HepG2 (cell line): Measurements from ENCODE around the gene SLC25A19. TPM values are rescaled to one million over a fixed set of nuclear protein-coding genes. Genes with fewer than 3 reads are reported as not detected.

Source experiments
- HOXA5 ChIP-seq: sonication (generic); formaldehyde crosslinking; IDR thresholded peaks from 2 replicates; pipeline ENCODE4 v1.4.0; 2020; ENCODE audit warnings: missing genetic modification reagents
- NKX3-1 ChIP-seq: sonication (generic); formaldehyde crosslinking; IDR thresholded peaks from 2 replicates; pipeline ENCODE4 v1.5.0; 2020; ENCODE audit warnings: missing genetic modification reagents
- PHF20 ChIP-seq: sonication (generic); formaldehyde crosslinking; IDR thresholded peaks from 2 replicates; pipeline ENCODE4 v1.5.0; 2020; ENCODE audit warnings: mild to moderate bottlenecking, missing genetic modification reagents
- SOX13 ChIP-seq, 3 experiments: fragments of 450-650 bp in 1 of 3; sonication (generic) in 1 of 3; formaldehyde crosslinking in 1 of 3; IDR thresholded peaks in 2 of 3; conservative IDR thresholded peaks in 1 of 3; 2 replicates each; pipeline versions ENCODE4 v1.5.0 to v1.6.1; 2016 to 2020; ENCODE audit warnings: antibody characterized with exemption in 1 of 3, mild to moderate bottlenecking in 1 of 3, missing compliant biosample characterization in 1 of 3, missing genetic modification reagents in 1 of 3, moderate library complexity in 1 of 3
- SRF ChIP-seq: IDR thresholded peaks from 2 replicates; pipeline ENCODE4 v1.6.1; 2011; ENCODE audit warnings: mild to moderate bottlenecking, low read depth, low read length, moderate library complexity
- ZBTB8A ChIP-seq: sonication (generic); formaldehyde crosslinking; IDR thresholded peaks from 2 replicates; pipeline ENCODE4 v1.4.0; 2020; ENCODE audit warnings: mild to moderate bottlenecking, low read depth, missing genetic modification reagents, borderline replicate concordance
- ZFP1 ChIP-seq: IDR thresholded peaks from 2 replicates; pipeline ENCODE4 v1.6.1; 2016
- ZFP90 ChIP-seq: sonication (generic); formaldehyde crosslinking; IDR thresholded peaks from 2 replicates; pipeline ENCODE4 v1.8.0; 2022; ENCODE audit warnings: missing genetic modification reagents, mild to moderate bottlenecking, inconsistent platforms, borderline replicate concordance
- ZNF20 ChIP-seq: sonication (generic); formaldehyde crosslinking; IDR thresholded peaks from 2 replicates; pipeline ENCODE4 v1.4.0; 2020; ENCODE audit warnings: mild to moderate bottlenecking, moderate library complexity, missing genetic modification reagents
- ZNF329 ChIP-seq: sonication (generic); formaldehyde crosslinking; IDR thresholded peaks from 2 replicates; pipeline ENCODE4 v1.9.0; 2021; ENCODE audit warnings: low read depth, mild to moderate bottlenecking, missing genetic modification reagents
- ZNF552 ChIP-seq: sonication (generic); formaldehyde crosslinking; IDR thresholded peaks from 2 replicates; pipeline ENCODE4 v1.9.0; 2022; ENCODE audit warnings: missing genetic modification reagents, mild to moderate bottlenecking, borderline replicate concordance
- ZNF678 ChIP-seq: sonication (generic); formaldehyde crosslinking; IDR thresholded peaks from 2 replicates; pipeline ENCODE4 v1.4.0; 2020; ENCODE audit warnings: mild to moderate bottlenecking, missing genetic modification reagents
- ZSCAN29 ChIP-seq: sonication (generic); formaldehyde crosslinking; conservative IDR thresholded peaks from 2 replicates; pipeline ENCODE4 v1.4.0; 2020; ENCODE audit warnings: mild to moderate bottlenecking, missing genetic modification reagents
- polyA plus RNA-seq, 8 experiments: library from polyadenylated mRNA; depleted of rRNA in 3 of 8; stranded (reverse) in 7 of 8; unstranded in 1 of 8; fragments of >200 nt; fragmentation: Illumina TruSeq in 4 of 8; extraction: Trizol in 4 of 8; gene quantifications; 2 replicates each; pipeline versions ENCODE4 v1.2.1 to v1.2.3, GENCODE V29; 2011 to 2016; ENCODE audit warnings: low read depth in 4 of 8, missing spikeins in 1 of 8, mixed read lengths in 1 of 8; ENCODE audit not compliant: insufficient read depth in 1 of 8
- total RNA-seq, 5 experiments: library from RNA; depleted of rRNA; stranded (reverse); fragments of >200 nt; fragmentation: Illumina TruSeq; extraction: Trizol; gene quantifications; 2 replicates each; pipeline ENCODE4 v1.2.3, GENCODE V29; 2016; ENCODE audit warnings: low read depth in 1 of 5
- TF ChIP-seq, protein P1 (sequence below): sonication (generic); formaldehyde crosslinking; IDR thresholded peaks from 2 replicates; pipeline ENCODE4 v1.4.0; 2020; ENCODE audit warnings: missing genetic modification reagents
- TF ChIP-seq, protein P2 (sequence below): sonication (generic); formaldehyde crosslinking; IDR thresholded peaks from 2 replicates; pipeline ENCODE4 v1.5.0; 2020; ENCODE audit warnings: mild to moderate bottlenecking, missing genetic modification reagents
- TF ChIP-seq, protein P3 (sequence below): sonication (generic); IDR thresholded peaks from 2 replicates; pipeline ENCODE4 v1.6.1; 2016; ENCODE audit warnings: low read depth, borderline replicate concordance
- TF ChIP-seq, protein P4 (sequence below): sonication (generic); formaldehyde crosslinking; IDR thresholded peaks from 2 replicates; pipeline ENCODE4 v1.4.0; 2020; ENCODE audit warnings: mild to moderate bottlenecking, missing genetic modification reagents
- TF ChIP-seq, protein P5 (sequence below): sonication (generic); formaldehyde crosslinking; IDR thresholded peaks from 2 replicates; pipeline ENCODE4 v1.9.0; 2022; ENCODE audit warnings: missing genetic modification reagents, mild to moderate bottlenecking, borderline replicate concordance
- TF ChIP-seq, protein P6 (sequence below): sonication (generic); formaldehyde crosslinking; IDR thresholded peaks from 2 replicates; pipeline ENCODE4 v1.5.1; 2020; ENCODE audit warnings: missing genetic modification reagents, mild to moderate bottlenecking, borderline replicate concordance

Gene SLC25A19
- total and polyA plus RNA-seq, 2 of the 13 experiments (the other 11 are each of a cell fraction or from before 2014, with no cell fraction given) = 24.4 to 41.4 TPM

DNA sequence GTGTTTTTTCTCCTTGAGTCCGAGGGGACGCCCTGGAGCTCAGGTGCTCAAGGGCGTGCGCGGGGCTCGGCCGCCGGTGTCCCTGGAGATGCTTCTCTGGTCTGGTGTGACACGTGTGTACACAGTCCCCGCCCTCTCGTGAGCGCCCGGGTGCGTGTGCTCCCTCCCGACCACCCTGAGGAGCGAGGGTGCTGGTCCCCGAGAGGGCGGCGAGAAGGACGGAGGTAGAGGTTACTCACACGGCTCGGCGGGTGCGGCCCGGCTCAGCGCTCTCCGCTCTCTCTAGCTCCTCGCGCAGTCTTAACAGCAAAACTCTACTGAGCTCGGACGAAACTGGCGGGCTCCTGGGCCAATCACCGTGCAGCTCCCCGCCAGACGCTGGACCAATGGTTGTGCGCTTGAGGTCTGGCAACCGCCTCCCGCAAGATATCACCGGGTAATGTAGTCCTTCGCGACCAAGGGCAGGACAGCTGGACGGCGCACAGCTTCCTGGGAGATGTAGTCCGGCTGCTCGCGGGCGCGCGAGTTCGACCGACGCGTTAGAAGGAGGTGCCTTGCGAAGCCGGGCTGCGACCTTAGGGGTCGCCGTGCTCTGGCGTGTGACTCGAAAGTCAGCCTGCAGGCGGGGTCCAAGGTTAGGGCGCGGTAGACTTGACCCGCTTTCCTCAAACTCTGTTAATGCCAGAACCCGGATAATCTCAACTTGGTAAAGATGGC lies at the start of gene SLC25A19 (continued):
- TF ChIP-seq ZNF20 (no peak), HOXA5 (CRISPR knock-in tag) (peak; percentile 89; the same call in 1 of the 2 replicates), ZNF552 (CRISPR knock-in tag) (no peak), ZNF329 (CRISPR knock-in tag) (no peak), ZFP1 (CRISPR knock-in tag) (peak; percentile 56; the same call in 1 of the 2 replicates), ZBTB8A (no peak), SOX13 (IDR thresholded peaks at IDR 0.05) (0 out of 2 replicates have a peak, but pooled peaks have one; percentile 65), SOX13 (CRISPR knock-in tag; conservative IDR thresholded peaks at IDR 0.05 in 1 of 2, IDR thresholded peaks at IDR 0.05 in 1 of 2) (peak in 1 of 2 experiments; percentile 4; a peak in 1 of 4 replicates), ZSCAN29 (CRISPR knock-in tag) (peak; percentile 81; the same call in 1 of the 2 replicates), PHF20 (CRISPR knock-in tag) (peak; percentile 72; the same call in 1 of the 2 replicates), ZFP90 (peak; percentile 98; the same call in 1 of the 2 replicates), SRF (no peak), ZNF678 (CRISPR knock-in tag) (no peak), NKX3-1 (CRISPR knock-in tag) (no peak; the same call in none of the 2 replicates)
- TF ChIP-seq, protein P1, sequence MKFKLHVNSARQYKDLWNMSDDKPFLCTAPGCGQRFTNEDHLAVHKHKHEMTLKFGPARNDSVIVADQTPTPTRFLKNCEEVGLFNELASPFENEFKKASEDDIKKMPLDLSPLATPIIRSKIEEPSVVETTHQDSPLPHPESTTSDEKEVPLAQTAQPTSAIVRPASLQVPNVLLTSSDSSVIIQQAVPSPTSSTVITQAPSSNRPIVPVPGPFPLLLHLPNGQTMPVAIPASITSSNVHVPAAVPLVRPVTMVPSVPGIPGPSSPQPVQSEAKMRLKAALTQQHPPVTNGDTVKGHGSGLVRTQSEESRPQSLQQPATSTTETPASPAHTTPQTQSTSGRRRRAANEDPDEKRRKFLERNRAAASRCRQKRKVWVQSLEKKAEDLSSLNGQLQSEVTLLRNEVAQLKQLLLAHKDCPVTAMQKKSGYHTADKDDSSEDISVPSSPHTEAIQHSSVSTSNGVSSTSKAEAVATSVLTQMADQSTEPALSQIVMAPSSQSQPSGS (CRISPR knock-in tag) = peak; percentile 93
- TF ChIP-seq, protein P2, sequence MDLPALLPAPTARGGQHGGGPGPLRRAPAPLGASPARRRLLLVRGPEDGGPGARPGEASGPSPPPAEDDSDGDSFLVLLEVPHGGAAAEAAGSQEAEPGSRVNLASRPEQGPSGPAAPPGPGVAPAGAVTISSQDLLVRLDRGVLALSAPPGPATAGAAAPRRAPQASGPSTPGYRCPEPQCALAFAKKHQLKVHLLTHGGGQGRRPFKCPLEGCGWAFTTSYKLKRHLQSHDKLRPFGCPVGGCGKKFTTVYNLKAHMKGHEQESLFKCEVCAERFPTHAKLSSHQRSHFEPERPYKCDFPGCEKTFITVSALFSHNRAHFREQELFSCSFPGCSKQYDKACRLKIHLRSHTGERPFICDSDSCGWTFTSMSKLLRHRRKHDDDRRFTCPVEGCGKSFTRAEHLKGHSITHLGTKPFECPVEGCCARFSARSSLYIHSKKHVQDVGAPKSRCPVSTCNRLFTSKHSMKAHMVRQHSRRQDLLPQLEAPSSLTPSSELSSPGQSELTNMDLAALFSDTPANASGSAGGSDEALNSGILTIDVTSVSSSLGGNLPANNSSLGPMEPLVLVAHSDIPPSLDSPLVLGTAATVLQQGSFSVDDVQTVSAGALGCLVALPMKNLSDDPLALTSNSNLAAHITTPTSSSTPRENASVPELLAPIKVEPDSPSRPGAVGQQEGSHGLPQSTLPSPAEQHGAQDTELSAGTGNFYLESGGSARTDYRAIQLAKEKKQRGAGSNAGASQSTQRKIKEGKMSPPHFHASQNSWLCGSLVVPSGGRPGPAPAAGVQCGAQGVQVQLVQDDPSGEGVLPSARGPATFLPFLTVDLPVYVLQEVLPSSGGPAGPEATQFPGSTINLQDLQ = peak; percentile 94; the same call in 1 of the 2 replicates
- TF ChIP-seq, protein P3, sequence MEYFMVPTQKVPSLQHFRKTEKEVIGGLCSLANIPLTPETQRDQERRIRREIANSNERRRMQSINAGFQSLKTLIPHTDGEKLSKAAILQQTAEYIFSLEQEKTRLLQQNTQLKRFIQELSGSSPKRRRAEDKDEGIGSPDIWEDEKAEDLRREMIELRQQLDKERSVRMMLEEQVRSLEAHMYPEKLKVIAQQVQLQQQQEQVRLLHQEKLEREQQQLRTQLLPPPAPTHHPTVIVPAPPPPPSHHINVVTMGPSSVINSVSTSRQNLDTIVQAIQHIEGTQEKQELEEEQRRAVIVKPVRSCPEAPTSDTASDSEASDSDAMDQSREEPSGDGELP = peak; percentile 99
- TF ChIP-seq, protein P4, sequence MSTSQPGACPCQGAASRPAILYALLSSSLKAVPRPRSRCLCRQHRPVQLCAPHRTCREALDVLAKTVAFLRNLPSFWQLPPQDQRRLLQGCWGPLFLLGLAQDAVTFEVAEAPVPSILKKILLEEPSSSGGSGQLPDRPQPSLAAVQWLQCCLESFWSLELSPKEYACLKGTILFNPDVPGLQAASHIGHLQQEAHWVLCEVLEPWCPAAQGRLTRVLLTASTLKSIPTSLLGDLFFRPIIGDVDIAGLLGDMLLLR (CRISPR knock-in tag) = peak; percentile 86; the same call in 1 of the 2 replicates
- TF ChIP-seq, protein P5, sequence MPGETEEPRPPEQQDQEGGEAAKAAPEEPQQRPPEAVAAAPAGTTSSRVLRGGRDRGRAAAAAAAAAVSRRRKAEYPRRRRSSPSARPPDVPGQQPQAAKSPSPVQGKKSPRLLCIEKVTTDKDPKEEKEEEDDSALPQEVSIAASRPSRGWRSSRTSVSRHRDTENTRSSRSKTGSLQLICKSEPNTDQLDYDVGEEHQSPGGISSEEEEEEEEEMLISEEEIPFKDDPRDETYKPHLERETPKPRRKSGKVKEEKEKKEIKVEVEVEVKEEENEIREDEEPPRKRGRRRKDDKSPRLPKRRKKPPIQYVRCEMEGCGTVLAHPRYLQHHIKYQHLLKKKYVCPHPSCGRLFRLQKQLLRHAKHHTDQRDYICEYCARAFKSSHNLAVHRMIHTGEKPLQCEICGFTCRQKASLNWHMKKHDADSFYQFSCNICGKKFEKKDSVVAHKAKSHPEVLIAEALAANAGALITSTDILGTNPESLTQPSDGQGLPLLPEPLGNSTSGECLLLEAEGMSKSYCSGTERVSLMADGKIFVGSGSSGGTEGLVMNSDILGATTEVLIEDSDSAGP (CRISPR knock-in tag) = peak; percentile 92
- TF ChIP-seq, protein P6, sequence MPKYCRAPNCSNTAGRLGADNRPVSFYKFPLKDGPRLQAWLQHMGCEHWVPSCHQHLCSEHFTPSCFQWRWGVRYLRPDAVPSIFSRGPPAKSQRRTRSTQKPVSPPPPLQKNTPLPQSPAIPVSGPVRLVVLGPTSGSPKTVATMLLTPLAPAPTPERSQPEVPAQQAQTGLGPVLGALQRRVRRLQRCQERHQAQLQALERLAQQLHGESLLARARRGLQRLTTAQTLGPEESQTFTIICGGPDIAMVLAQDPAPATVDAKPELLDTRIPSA (CRISPR knock-in tag) = peak; percentile 72; the same call in 1 of the 2 replicates
